Stimulated activated CD8-positive, alpha-beta memory T cell treated with anti-CD3 and anti-CD28 coated beads, Interleukin-4, amount 100 ng/mL, for 4 hours (primary cell): Measurements from ENCODE around the gene CLK1.
A peak's percentile ranks its signal among the peaks of the same experiment; 100 is the strongest.
"Not testable (repeated sequence)": the region's sequence is repeated elsewhere in the genome, so short reads cannot be mapped to it uniquely, and the experiment has no call there.

Experiments used
- DNase-seq, 2 donors: peaks; one replicate each; pipeline ENCODE4 v3.0.0-alpha.2; 2020; ENCODE audit warnings: low read depth in 2 of 2, low spot score in 1 of 2

Gene CLK1

GRCh38 chr2:200851398-200852248 is 12.8 kb downstream of the CLK1 start:
- no peak for DNase-seq

- no peak for DNase-seq
Observed at GRCh38 chr2:200850512-200851256, 13.8 kb downstream of the CLK1 start.

DNA sequence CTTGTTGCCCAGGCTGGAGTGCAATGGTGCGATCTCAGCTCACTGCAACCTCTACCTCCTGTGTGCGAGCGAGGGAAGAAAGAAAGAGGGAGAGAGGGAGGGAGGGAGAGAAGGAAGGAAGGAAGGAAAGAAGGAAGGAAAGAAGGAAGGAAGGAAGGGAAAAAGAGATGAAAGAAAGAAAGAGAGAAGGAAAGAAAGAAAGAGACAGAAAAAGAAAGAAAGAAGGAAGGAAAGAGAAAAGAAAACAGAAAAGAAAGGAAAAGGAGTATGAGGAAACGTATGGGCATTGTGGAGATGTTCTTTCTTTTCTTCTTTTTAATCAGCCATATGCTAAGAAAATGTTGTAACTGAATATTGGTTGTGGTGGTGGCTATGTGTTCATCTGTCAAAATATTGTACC is 16.5 kb downstream of the CLK1 start:
- no peak for DNase-seq

- no peak for DNase-seq
Observed at GRCh38 chr2:200847269-200847668, 17.2 kb downstream of the CLK1 start.

DNA sequence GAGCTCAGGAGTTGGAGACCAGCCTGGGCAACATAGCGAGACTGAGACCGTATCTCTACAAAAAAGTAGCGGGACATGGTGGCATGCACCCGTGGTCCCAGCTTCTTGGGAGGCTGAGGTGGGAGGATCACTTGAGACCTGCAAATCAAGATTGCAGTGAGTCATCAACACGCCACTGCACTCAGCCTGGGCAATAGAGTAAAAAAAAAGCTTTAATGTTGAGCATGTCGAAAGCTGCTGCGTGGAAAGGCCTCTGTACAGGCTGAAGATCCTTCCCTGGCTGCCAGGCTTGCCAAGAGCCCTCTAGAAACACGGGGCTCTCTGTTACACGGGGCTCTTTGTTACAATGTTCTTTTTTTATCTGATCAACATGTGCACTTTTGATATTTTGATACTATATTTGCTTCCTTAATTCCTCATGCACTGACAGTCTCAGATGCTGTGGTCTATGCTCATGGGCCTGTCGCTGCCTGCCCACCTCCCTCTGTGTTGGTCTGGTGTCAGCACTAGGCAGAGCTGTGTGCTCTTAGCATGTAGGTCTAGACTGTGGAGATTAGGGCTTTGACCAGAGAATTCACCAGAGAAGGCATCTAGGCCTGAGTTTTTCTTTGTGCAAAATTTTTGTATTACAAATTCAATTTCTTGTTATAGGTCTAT is 18.7 kb downstream of the CLK1 start:
- no peak for DNase-seq

DNA sequence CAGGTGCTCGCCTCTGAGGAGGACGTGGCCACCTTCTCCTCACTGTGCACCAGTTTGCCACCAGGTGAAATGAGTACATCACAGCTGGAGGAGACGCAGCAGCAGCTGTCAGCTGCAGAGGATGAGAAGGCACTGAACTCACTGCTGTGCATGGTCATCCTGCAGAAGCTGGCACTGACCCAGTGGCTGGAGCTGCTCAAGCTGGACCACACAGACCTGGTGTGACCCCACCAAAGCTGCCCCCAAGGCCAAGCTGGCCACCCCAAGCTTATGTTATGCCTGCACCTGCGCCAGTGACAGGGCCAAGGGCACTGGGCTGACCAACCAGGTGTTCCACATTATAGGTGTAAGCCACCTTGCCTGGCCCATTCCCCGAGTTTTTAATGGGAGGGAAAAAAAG is 19.3 kb downstream of the CLK1 start:
- no peak for DNase-seq

GRCh38 chr2:200843993-200844948 is 20.2 kb downstream of the CLK1 start:
- DNase-seq = no peak

- DNase-seq = no peak
Observed at GRCh38 chr2:200839513-200839912, 24.9 kb downstream of the CLK1 start.

GRCh38 chr2:200834701-200835100 is 29.8 kb downstream of the CLK1 start:
- no peak for DNase-seq

DNA sequence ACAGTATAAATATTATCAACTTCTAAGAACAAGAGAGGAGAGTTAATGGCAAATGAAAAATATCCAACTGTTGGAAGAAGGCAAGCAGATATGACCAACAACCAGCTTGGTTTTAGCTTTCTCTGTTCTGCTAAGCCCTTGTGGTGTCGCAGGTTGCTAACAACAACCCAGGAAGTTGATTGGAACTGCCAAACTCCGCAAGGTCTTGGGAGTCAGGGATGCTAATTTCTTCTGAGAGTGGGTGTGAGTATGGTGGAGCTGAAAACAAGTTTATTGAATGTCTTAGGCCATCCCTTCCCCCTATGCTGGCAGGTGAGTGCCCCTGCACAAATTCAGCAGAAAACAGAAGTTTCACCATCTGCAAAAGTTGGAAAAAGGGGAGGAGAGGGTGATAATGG is 35.2 kb downstream of the CLK1 start:
- no peak for DNase-seq

DNA sequence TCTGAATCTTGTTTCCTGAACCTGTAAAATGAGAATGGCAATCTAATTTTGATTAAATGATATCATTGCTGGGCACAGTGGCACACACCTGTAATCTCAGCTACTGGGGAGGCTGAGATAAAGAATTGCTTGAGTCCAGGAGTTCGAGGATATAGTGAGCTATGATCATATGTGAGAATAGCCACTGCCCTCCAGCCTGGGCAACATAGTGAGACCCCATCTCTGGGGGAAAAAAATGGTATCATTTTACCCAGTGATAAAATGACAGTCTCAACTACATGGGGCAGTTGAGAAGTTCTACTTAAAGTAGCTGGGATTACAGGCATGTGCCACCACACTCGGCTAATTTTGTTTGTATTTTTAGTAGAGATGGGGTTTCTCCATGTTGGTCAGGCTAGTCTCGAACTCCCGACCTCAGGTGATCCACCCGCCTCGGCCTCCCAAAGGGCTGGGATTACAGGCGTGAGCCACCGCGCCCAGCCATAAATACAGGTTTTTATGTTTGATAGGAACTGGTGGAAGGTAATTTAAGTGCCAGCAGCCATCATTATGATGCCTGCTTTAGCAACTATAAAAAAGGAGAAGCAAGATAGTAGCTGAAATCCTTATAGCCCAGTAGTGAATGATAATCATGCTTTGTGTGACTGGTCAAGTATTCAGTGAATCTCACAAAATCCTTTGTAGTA is 35.7 kb downstream of the CLK1 start:
- no peak for DNase-seq

GRCh38 chr2:200828104-200828503 is 36.4 kb downstream of the CLK1 start:
- no peak for DNase-seq

DNA sequence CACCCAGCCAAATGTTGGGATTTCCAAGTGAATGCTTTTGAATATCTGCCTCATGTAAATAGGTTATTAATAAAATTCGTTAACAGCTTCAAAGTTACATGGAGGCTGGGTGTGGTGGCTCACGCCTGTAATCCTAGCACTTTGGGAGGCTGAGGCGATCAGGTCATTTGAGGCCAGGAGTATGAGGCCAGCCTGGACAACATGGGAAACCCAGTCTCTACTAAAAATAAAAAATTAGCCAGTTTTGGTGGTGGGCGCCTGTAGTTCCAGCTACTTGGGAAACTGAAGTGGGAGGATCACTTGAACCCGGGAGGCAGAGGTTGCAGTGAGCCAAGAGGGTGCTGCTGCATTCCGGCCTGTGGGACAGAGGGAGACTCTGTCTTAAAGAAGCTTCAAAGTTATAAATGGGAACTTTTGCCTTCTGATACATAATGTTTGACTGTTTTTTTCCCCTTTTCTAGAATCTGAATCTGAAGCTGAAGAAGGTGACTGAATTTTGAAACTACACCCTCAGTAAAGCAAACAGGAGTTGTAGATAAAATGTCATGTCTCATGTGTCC is 42.7 kb downstream of the CLK1 start:
- DNase-seq = no peak

DNA sequence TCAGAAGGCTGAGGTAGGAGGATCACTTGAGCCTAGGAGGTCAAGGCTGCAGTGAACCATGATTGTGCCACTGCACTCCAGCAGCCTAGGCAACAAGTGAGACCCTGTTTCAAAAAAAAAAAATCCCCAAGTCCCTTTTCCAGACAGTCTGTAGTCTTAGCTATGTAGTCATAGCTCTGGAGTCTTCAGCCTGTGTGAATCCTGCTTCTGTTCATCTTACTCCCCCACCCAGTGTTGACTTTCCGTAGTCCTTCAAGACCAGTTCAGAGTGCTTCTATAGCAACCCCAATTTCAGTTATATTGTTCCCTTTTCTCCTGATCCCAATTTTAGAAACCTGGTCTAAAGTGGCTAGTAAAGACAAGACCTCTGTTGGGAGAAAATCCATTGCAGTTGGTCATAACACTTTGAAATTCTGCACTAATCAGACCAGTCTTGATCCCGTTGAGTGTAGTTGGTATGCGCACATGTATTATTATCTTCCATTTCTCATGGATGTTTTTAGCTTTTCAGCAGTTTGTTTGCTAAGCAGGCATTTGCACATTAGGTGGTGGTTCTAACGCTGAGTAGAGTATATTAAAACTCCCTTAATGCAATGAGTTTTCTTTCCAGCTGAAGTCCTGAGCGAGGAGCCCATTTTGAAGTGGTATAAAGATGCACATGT is 43.8 kb downstream of the CLK1 start:
- DNase-seq = no peak

- not testable (repeated sequence) for DNase-seq
Observed at GRCh38 chr2:200818732-200819131, 45.7 kb downstream of the CLK1 start.

GRCh38 chr2:200814917-200815316 is 49.5 kb downstream of the CLK1 start:
- DNase-seq = no peak

DNA sequence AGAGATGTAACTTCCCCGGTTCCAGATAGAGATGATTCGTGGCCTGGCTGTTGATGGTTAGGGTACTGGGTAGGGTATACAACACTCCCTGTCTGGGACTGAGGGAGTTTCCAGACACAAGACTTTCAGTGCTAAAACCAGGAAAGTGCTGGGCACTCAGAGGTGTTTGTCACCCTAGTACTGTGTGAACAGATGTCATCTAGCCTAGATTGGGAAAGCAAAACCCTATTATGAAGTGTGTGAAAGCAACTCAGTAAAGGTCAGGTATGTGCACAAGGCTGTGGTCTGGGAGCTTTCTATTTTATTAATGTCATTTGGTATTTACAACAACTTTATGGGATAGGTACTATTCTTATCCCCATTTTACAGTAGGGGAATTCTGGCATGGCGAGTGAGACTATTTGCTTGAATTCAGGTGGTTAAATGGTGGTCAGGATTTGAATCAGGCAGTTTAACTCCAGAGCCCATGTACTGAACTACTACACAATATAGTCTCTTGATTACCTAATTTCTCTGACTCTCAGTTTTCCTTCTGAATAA is 50.1 kb downstream of the CLK1 start:
- DNase-seq = no peak

GRCh38 chr2:200812122-200813022 is 52.1 kb downstream of the CLK1 start:
- peak; percentile 29 to 58 for DNase-seq
